Measurements from ENCODE around the gene SVIL. TPM values are rescaled to one million over a fixed set of nuclear protein-coding genes. Genes with fewer than 3 reads are reported as not detected.

The SVIL gene
- total and polyA plus RNA-seq, 2 of the 13 experiments (the other 11 are each of a cell fraction or from before 2014, with no cell fraction given), result 3.9 to 12.1 TPM

DNA sequence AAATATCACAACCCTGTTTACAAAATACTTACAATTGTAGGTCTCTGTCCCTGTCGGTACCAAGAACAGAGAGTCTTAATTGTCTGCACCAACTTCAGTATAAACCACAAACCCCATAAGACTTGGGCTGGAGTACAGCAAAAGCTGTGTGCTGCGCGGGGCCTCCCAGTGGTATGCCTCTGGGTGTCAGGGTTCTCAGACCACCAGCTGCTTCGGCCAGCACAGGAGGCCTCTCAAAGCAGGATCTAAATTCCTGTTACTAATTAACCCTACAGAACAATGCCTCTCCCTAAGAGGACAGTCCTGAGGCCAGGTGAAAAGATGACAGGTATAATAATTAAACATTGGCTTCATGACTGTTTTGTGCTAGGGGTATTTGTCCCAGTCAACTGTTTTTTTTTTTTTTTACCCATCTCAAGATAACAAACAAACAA lies 957 bp upstream of the SVIL start (continued):
- TF ChIP-seq ELF3 (CRISPR knock-in tag; IDR thresholded peaks at IDR 0.05) (0 out of 2 replicates have a peak, but pooled peaks have one; percentile 14), EED (CRISPR knock-in tag; IDR thresholded peaks at IDR 0.05) (no peak), ZNF549 (CRISPR knock-in tag; IDR thresholded peaks at IDR 0.05) (no peak), TBX3 (IDR thresholded peaks at IDR 0.05; ENCODE audit: borderline replicate concordance) (no peak), NFIB (CRISPR knock-in tag; IDR thresholded peaks at IDR 0.05; ENCODE audit: borderline replicate concordance) (no peak), SRSF1 (optimal IDR thresholded peaks at IDR 0.05; ENCODE audit: low read depth, low read length) (no peak), NCOA1 (CRISPR knock-in tag; IDR thresholded peaks at IDR 0.05) (no peak), ARID2 (CRISPR knock-in tag; IDR thresholded peaks at IDR 0.05; ENCODE audit: borderline replicate concordance) (no peak), POLR2A (IDR thresholded peaks at IDR 0.05; ENCODE audit: insufficient read depth in 1 of 2, low read depth in 2 of 2, low read length in 2 of 2) (peak in 1 of 2 experiments; percentile 31; a peak in 1 of 4 replicates), ERF (CRISPR knock-in tag; IDR thresholded peaks at IDR 0.05) (no peak), JUND (CRISPR knock-in tag; IDR thresholded peaks at IDR 0.05) (no peak), ZNF121 (CRISPR knock-in tag; IDR thresholded peaks at IDR 0.05) (no peak), GFI1 (CRISPR knock-in tag; IDR thresholded peaks at IDR 0.05; ENCODE audit: borderline replicate concordance) (no peak), NRL (CRISPR knock-in tag; IDR thresholded peaks at IDR 0.05; ENCODE audit: borderline replicate concordance) (no peak), ZNF138 (CRISPR knock-in tag; IDR thresholded peaks at IDR 0.05; ENCODE audit: low read depth) (no peak), HDAC6 (IDR thresholded peaks at IDR 0.05; ENCODE audit: low read depth, low read length) (no peak)
- TF ChIP-seq, protein P1, sequence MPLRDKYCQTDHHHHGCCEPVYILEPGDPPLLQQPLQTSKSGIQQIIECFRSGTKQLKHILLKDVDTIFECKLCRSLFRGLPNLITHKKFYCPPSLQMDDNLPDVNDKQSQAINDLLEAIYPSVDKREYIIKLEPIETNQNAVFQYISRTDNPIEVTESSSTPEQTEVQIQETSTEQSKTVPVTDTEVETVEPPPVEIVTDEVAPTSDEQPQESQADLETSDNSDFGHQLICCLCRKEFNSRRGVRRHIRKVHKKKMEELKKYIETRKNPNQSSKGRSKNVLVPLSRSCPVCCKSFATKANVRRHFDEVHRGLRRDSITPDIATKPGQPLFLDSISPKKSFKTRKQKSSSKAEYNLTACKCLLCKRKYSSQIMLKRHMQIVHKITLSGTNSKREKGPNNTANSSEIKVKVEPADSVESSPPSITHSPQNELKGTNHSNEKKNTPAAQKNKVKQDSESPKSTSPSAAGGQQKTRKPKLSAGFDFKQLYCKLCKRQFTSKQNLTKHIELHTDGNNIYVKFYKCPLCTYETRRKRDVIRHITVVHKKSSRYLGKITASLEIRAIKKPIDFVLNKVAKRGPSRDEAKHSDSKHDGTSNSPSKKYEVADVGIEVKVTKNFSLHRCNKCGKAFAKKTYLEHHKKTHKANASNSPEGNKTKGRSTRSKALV (CRISPR knock-in tag; IDR thresholded peaks at IDR 0.05), result peak; percentile 61; the same call in 1 of the 2 replicates
- TF ChIP-seq, protein P2, sequence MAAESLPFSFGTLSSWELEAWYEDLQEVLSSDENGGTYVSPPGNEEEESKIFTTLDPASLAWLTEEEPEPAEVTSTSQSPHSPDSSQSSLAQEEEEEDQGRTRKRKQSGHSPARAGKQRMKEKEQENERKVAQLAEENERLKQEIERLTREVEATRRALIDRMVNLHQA (CRISPR knock-in tag; IDR thresholded peaks at IDR 0.05), result no peak
- TF ChIP-seq, protein P3, sequence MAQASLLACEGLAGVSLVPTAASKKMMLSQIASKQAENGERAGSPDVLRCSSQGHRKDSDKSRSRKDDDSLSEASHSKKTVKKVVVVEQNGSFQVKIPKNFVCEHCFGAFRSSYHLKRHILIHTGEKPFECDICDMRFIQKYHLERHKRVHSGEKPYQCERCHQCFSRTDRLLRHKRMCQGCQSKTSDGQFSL (CRISPR knock-in tag; IDR thresholded peaks at IDR 0.05), result no peak
- TF ChIP-seq, protein P4, sequence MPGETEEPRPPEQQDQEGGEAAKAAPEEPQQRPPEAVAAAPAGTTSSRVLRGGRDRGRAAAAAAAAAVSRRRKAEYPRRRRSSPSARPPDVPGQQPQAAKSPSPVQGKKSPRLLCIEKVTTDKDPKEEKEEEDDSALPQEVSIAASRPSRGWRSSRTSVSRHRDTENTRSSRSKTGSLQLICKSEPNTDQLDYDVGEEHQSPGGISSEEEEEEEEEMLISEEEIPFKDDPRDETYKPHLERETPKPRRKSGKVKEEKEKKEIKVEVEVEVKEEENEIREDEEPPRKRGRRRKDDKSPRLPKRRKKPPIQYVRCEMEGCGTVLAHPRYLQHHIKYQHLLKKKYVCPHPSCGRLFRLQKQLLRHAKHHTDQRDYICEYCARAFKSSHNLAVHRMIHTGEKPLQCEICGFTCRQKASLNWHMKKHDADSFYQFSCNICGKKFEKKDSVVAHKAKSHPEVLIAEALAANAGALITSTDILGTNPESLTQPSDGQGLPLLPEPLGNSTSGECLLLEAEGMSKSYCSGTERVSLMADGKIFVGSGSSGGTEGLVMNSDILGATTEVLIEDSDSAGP (CRISPR knock-in tag; IDR thresholded peaks at IDR 0.05; ENCODE audit: borderline replicate concordance), result no peak
- TF ChIP-seq, protein P5, sequence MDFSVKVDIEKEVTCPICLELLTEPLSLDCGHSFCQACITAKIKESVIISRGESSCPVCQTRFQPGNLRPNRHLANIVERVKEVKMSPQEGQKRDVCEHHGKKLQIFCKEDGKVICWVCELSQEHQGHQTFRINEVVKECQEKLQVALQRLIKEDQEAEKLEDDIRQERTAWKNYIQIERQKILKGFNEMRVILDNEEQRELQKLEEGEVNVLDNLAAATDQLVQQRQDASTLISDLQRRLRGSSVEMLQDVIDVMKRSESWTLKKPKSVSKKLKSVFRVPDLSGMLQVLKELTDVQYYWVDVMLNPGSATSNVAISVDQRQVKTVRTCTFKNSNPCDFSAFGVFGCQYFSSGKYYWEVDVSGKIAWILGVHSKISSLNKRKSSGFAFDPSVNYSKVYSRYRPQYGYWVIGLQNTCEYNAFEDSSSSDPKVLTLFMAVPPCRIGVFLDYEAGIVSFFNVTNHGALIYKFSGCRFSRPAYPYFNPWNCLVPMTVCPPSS (IDR thresholded peaks at IDR 0.05), result no peak
- TF ChIP-seq, protein P6, sequence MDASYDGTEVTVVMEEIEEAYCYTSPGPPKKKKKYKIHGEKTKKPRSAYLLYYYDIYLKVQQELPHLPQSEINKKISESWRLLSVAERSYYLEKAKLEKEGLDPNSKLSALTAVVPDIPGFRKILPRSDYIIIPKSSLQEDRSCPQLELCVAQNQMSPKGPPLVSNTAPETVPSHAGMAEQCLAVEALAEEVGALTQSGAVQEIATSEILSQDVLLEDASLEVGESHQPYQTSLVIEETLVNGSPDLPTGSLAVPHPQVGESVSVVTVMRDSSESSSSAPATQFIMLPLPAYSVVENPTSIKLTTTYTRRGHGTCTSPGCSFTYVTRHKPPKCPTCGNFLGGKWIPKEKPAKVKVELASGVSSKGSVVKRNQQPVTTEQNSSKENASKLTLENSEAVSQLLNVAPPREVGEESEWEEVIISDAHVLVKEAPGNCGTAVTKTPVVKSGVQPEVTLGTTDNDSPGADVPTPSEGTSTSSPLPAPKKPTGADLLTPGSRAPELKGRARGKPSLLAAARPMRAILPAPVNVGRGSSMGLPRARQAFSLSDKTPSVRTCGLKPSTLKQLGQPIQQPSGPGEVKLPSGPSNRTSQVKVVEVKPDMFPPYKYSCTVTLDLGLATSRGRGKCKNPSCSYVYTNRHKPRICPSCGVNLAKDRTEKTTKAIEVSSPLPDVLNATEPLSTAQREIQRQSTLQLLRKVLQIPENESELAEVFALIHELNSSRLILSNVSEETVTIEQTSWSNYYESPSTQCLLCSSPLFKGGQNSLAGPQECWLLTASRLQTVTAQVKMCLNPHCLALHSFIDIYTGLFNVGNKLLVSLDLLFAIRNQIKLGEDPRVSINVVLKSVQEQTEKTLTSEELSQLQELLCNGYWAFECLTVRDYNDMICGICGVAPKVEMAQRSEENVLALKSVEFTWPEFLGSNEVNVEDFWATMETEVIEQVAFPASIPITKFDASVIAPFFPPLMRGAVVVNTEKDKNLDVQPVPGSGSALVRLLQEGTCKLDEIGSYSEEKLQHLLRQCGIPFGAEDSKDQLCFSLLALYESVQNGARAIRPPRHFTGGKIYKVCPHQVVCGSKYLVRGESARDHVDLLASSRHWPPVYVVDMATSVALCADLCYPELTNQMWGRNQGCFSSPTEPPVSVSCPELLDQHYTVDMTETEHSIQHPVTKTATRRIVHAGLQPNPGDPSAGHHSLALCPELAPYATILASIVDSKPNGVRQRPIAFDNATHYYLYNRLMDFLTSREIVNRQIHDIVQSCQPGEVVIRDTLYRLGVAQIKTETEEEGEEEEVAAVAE (CRISPR knock-in tag; IDR thresholded peaks at IDR 0.05; ENCODE audit: borderline replicate concordance), result peak; percentile 24; the same call in 1 of the 2 replicates
